GM12892 (cell line): ENCODE results near the gene WFDC1.

ENCODE experiments used
- POLR2A ChIP-seq: IDR thresholded peaks from 2 replicates; pipeline ENCODE4 v1.6.1; 2011; ENCODE audit warnings: low read depth, low read length, control low read depth
- POLR2AphosphoS5 ChIP-seq: IDR thresholded peaks from 2 replicates; pipeline ENCODE4 v1.6.1; 2011; ENCODE audit warnings: low read depth, low read length, control low read depth
- TAF1 ChIP-seq: IDR thresholded peaks from 2 replicates; pipeline ENCODE4 v1.6.1; 2011; ENCODE audit warnings: low read depth, mild to moderate bottlenecking, control low read depth, low read length, borderline replicate concordance

GRCh38 chr16:84270531-84270930, 24.1 kb upstream of the WFDC1 start:
- TF ChIP-seq POLR2A (no peak), POLR2AphosphoS5 (no peak), TAF1 (no peak)
